Neural progenitor cell (in vitro differentiated cells): ENCODE results near the gene BRCC3.
A peak's percentile ranks its signal among the peaks of the same experiment; 100 is the strongest.

ENCODE experiments used
- CTCF ChIP-seq: fragments of 200-600 bp; sonication (generic); IDR thresholded peaks from 2 replicates; pipeline ENCODE4 v1.5.1; 2017; ENCODE audit warnings: antibody characterized with exemption, mild to moderate bottlenecking
- EZH2 ChIP-seq: fragments of 200-600 bp; sonication (generic); IDR thresholded peaks from 2 replicates; pipeline ENCODE4 v1.6.1; 2017; ENCODE audit warnings: antibody characterized with exemption, mild to moderate bottlenecking, moderate library complexity
- EZH2phosphoT487 ChIP-seq: fragments of 200-600 bp; sonication (generic); IDR thresholded peaks from 2 replicates; pipeline ENCODE4 v1.6.1; 2017; ENCODE audit warnings: antibody characterized with exemption

DNA sequence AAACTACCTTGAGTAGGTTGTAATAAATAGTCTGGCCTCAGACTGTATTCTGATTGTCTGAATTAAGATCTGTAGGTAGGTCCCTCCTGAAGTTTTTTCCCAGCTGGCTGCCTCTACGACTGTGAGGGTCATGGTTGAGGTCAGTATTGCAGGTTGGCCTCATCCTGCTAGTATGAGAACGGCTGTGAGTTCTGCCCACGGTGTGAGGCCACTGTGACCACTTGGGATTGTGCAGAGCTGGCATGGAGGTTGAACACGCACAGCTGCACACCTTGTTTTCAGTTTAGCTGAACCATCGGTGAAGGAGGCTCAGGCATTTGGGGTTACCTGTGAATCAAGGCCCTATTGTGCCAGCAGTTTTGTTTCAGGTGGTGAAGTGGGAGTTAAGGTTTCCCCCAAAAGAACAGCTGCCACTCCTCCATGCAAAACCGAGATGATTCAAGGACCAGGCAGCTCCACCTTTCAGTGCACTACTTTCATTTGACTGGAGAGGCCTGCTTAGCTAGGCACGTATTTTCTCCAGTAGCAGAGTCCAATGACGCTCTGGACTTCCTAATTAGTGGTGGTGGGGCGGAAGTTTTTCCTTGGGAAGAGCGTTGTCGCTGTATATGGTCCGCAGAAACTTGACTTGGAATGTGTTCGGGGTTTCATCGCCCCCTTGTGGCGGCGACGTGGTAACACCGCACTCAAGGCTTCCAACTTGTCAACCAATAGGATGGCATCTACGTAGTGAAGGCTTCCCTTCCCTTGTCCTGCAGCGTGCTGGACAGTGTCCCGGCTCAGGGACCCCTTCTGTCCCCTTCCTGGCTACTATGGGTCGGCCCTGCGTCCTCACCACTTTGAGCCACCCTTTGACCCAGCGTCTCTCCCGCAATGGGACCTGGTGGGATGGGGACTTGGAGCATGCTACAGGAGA is 14.2 kb upstream of the BRCC3 start:
- TF ChIP-seq CTCF (peak; percentile 72), EZH2 (no peak), EZH2phosphoT487 (no peak)
